NCI-H2196 (cell line): ENCODE results near the gene PPL.
A peak's percentile ranks its signal among the peaks of the same experiment; 100 is the strongest.

Source experiments
- DNase-seq: peaks from one replicate; lab custom pipeline; 2025; ENCODE audit not compliant: unreplicated experiment; lab: John Stamatoyannopoulos, UW

PPL gene

GRCh38 chr16:4892361-4893102, 44.4 kb downstream of the PPL start:
- no peak for DNase-seq

- DNase-seq: peak; percentile 71
These were observed 45.1 kb downstream of the PPL start for GRCh38 chr16:4891886-4892216.

- DNase-seq: no peak
These were observed 45.7 kb downstream of the PPL start for GRCh38 chr16:4891097-4891885.

GRCh38 chr16:4890686-4891085, 46.3 kb downstream of the PPL start:
- no peak for DNase-seq

GRCh38 chr16:4890026-4890425, 46.9 kb downstream of the PPL start:
- DNase-seq: no peak

GRCh38 chr16:4888428-4889135, 48.4 kb downstream of the PPL start:
- DNase-seq: no peak

- no peak for DNase-seq
These were observed 50.8 kb downstream of the PPL start for GRCh38 chr16:4886151-4886550.

- no peak for DNase-seq
These were observed 51.7 kb downstream of the PPL start for GRCh38 chr16:4884972-4885874.

GRCh38 chr16:4884209-4884608, 52.7 kb downstream of the PPL start:
- no peak for DNase-seq

- DNase-seq: no peak
These were observed 53.4 kb downstream of the PPL start for GRCh38 chr16:4883501-4883900.

GRCh38 chr16:4882633-4883285, 54.2 kb downstream of the PPL start:
- DNase-seq: peak; percentile 98

- peak; percentile 45 for DNase-seq
These were observed 54.8 kb downstream of the PPL start for GRCh38 chr16:4882000-4882632.

- no peak for DNase-seq
These were observed 56.9 kb downstream of the PPL start for GRCh38 chr16:4880006-4880580.

GRCh38 chr16:4879049-4879448, 57.9 kb downstream of the PPL start:
- no peak for DNase-seq

GRCh38 chr16:4877380-4877685, 59.6 kb downstream of the PPL start:
- no peak for DNase-seq

GRCh38 chr16:4876646-4877379, 60.1 kb downstream of the PPL start:
- DNase-seq: no peak

GRCh38 chr16:4874666-4875065, 62.3 kb downstream of the PPL start:
- no peak for DNase-seq

GRCh38 chr16:4873091-4873490, 63.9 kb downstream of the PPL start:
- DNase-seq: no peak

GRCh38 chr16:4871071-4871470, 65.9 kb downstream of the PPL start:
- DNase-seq: no peak
